Placental epithelial cell (primary cell): ENCODE results near the gene TSKS. TPM values are rescaled to one million over a fixed set of nuclear protein-coding genes. Genes with fewer than 3 reads are reported as not detected.

Experiments
- small RNA-seq: library from RNA; depleted of rRNA; stranded (forward); fragments of <200 nt; gene quantifications from one replicate; pipeline ENCODE3, GENCODE V24; 2012
- total RNA-seq: library from RNA; depleted of rRNA; stranded (reverse); fragments of >200 nt; gene quantifications from 2 replicates; pipeline ENCODE4 v1.2.3, GENCODE V29; 2012

The TSKS gene, protein sequence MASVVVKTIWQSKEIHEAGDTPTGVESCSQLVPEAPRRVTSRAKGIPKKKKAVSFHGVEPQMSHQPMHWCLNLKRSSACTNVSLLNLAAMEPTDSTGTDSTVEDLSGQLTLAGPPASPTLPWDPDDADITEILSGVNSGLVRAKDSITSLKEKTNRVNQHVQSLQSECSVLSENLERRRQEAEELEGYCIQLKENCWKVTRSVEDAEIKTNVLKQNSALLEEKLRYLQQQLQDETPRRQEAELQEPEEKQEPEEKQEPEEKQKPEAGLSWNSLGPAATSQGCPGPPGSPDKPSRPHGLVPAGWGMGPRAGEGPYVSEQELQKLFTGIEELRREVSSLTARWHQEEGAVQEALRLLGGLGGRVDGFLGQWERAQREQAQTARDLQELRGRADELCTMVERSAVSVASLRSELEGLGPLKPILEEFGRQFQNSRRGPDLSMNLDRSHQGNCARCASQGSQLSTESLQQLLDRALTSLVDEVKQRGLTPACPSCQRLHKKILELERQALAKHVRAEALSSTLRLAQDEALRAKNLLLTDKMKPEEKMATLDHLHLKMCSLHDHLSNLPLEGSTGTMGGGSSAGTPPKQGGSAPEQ
- 0.76 and 6.7 TPM in 2 replicates for total RNA-seq

DNA sequence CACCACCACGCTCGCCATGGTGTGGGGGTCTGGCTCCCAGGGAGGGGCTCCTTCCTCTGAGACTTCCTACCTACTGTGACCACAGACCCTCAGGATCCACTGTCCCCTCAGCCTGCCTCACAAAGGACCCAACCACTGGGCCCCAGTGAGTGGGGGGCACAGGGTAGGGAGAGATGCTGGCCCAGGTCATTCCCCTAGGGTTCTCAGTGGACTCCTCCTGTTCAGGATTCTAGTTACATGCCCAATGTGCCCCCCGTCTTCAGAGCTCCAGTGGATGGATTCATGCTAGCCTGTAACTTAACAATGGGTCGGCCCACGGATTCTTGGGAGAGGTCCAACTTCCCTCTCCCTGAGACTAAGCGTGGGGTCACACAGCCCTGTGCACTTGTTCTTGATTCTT lies at the start of gene TSKS:
TSKS (minus strand) TSS at position 77 of the 400 bp plus-strand sequence; CDS start at position 18, 59 bp downstream.

DNA sequence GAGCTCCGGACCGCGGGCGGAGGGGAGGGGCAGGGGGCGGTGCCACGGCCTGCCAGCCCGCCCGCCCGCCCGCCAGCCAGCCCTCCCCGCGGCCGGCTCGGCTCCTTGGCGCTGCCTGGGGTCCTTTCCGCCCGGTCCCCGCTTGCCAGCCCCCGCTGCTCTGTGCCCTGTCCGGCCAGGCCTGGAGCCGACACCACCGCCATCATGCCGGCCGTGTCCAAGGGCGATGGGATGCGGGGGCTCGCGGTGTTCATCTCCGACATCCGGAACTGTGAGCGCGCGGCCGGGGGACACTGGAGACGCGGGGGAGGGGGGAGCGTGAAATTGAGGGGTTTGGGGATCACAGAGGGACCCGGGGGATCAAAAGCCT lies 3.8 kb upstream of the TSKS start, which contains the start of gene AP2A1:
AP2A1 (plus strand) TSS at position 72 of the 370 bp plus-strand sequence; CDS start at position 205, 133 bp downstream.

DNA sequence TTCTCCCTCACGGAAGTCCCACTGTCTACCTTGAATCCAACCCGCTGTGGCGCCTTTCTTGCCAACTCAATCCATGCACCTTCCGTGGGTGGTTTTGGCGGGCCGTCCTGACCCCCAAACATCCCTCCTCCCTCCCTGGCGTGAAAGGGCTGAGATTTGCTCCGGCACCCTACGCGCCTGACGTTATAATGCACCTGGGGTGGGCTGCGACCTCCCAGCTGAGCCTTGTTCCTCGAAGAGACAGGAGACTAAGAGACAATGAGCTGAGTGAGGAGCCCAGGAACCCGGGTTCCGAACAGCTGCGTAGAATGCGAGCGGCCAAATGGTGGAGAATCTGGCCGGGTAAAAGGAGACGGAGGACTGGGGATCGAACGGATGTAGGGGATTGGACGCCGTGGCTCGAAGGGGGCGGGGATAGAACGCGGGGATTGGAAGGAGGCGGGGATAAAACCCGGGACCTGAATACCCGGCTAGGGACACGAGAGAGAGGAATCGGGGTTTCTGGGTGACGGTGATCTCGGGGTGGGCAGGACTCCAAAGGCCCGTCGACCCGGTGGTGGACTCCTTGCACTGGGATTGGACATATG lies 72.4 kb downstream of the TSKS start, which contains the start of gene CPT1C:
CPT1C (plus strand) TSS at position 461 of the 587 bp plus-strand sequence. CDS start 1,137 bp downstream, outside the sequence.

Small RNA genes within 50 kb of the gene (small RNA-seq; reads per million reads assigned to genes)
- gene MIR6799: 0.17 reads per million
- gene RNU6-841P: 0.43 reads per million, percentile 21 among the genes with 10 or more reads in this experiment

Other genes starting within 250 kb of the TSKS start
- 39.7 and 79.5 TPM in 2 replicates for gene RCN3, start 235.3 kb downstream of the TSKS start, total RNA-seq
- 64.0 and 72.6 TPM in 2 replicates for gene NOSIP, start 182.8 kb downstream of the TSKS start, total RNA-seq
- 8.6 and 11.2 TPM in 2 replicates for gene PRRG2, start 182.0 kb downstream of the TSKS start, total RNA-seq
- 4.4 and 5.9 TPM in 2 replicates for gene PRR12, start 172.1 kb downstream of the TSKS start, total RNA-seq
- 50.3 and 51.6 TPM in 2 replicates for gene RRAS, start 123.2 kb downstream of the TSKS start, total RNA-seq
- gene SCAF1, start 121.1 kb downstream of the TSKS start, total RNA-seq: 19.6 and 31.6 TPM in 2 replicates
- gene IRF3, start 97.4 kb downstream of the TSKS start, total RNA-seq: 64.0 and 64.4 TPM in 2 replicates
- 8.2 and 16.1 TPM in 2 replicates for gene BCL2L12, start 97.4 kb downstream of the TSKS start, total RNA-seq
- 132 and 208 TPM in 2 replicates for gene PRMT1, start 86.0 kb downstream of the TSKS start, total RNA-seq
- gene ADM5, start 73.7 kb downstream of the TSKS start, total RNA-seq: 0.43 and 1.2 TPM in 2 replicates
- gene CPT1C, start 72.2 kb downstream of the TSKS start, total RNA-seq: 1.6 and 3.1 TPM in 2 replicates
- gene AP2A1, start 3.7 kb upstream of the TSKS start, total RNA-seq: 90.3 and 178 TPM in 2 replicates
- gene FUZ, start 50.0 kb upstream of the TSKS start, total RNA-seq: 23.9 and 25.5 TPM in 2 replicates
- 26.3 and 33.5 TPM in 2 replicates for gene MED25, start 55.0 kb upstream of the TSKS start, total RNA-seq
- 114 and 134 TPM in 2 replicates for gene PTOV1, start 87.9 kb upstream of the TSKS start, total RNA-seq
- gene PNKP, start 104.3 kb upstream of the TSKS start, total RNA-seq: 45.1 and 58.2 TPM in 2 replicates
- 20.4 and 24.7 TPM in 2 replicates for gene AKT1S1, start 114.0 kb upstream of the TSKS start, total RNA-seq
- gene TBC1D17, start 114.4 kb upstream of the TSKS start, total RNA-seq: 23.6 and 30.3 TPM in 2 replicates
- 0.43 TPM in 1 of 2 replicates, not detected in the other for gene IL4I1, start 133.6 kb upstream of the TSKS start, total RNA-seq
- 4.6 and 7.9 TPM in 2 replicates for gene ATF5, start 165.9 kb upstream of the TSKS start, total RNA-seq
- gene NUP62, start 166.2 kb upstream of the TSKS start, total RNA-seq: 25.5 and 40.7 TPM in 2 replicates
- 0.22 TPM in 1 of 2 replicates, not detected in the other for gene SIGLEC11, start 197.9 kb upstream of the TSKS start, total RNA-seq